Measurements from ENCODE around the gene C8B. TPM values are rescaled to one million over a fixed set of nuclear protein-coding genes. Genes with fewer than 3 reads are reported as not detected.

The C8B gene
- total RNA-seq, 1 experiment from 2014 or later, result not detected

- no peaks in the 10 kb centered on the region for H3K36me3 ChIP-seq
- H3K27me3 ChIP-seq (replicated peaks), result no peaks in the 10 kb centered on the region
- DNase-seq (ENCODE audit: low read depth in 1 of 2, low spot score in 2 of 2), result no peak
- H3K4me3 ChIP-seq, result no peak overlapping the region
- no peak overlapping the region for H3K27ac ChIP-seq
- H3K9me3 ChIP-seq (replicated peaks), result no peaks in the 10 kb centered on the region
- H3K4me1 ChIP-seq (replicated peaks), result no peaks in the 10 kb centered on the region
These were observed 71.8 kb downstream of the C8B start for GRCh38 chr1:56894014-56894413.

GRCh38 chr1:56890229-56890628, 75.6 kb downstream of the C8B start:
- Histone ChIP-seq H3K4me1 (replicated peaks) (no peaks in the 10 kb centered on the region), H3K36me3 (no peaks in the 10 kb centered on the region), H3K27me3 (replicated peaks) (no peaks in the 10 kb centered on the region; the same call in 1 of the 2 replicates), H3K27ac (no peak overlapping the region), H3K9me3 (replicated peaks) (no peaks in the 10 kb centered on the region), H3K4me3 (no peak overlapping the region)
- no peak for DNase-seq (ENCODE audit: low read depth in 1 of 2, low spot score in 2 of 2)

- Histone ChIP-seq H3K36me3 (no peaks in the 10 kb centered on the region), H3K4me1 (replicated peaks) (no peaks in the 10 kb centered on the region), H3K27ac (no peak overlapping the region), H3K9me3 (replicated peaks) (no peaks in the 10 kb centered on the region), H3K27me3 (replicated peaks) (no peaks in the 10 kb centered on the region; the same call in 1 of the 2 replicates), H3K4me3 (no peak overlapping the region)
- DNase-seq (ENCODE audit: low read depth in 1 of 2, low spot score in 2 of 2), result no peak
These were observed 84.4 kb downstream of the C8B start for GRCh38 chr1:56881417-56881816.

DNA sequence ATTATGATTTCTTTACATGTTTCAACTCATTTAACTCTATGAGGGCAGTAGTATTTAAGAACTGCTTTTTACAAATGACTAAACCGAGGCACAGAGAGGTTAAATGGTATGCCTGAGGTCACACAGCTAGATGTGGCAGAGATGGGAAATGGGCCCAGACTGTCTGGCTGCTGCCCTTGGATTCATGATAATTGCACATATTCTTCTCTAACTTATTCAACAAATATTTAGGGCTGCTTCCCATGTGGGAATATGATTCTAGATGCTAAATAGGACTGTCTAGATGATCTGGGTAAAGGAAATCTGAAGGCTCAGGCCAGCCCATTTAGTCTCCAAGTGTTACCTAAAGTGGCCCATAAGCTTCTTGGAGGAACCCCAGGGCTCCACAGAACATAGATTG, 85.0 kb downstream of the C8B start:
- Histone ChIP-seq H3K27ac (no peak overlapping the region), H3K36me3 (no peaks in the 10 kb centered on the region)
- no peak for DNase-seq (ENCODE audit: low read depth in 1 of 2, low spot score in 2 of 2)

More for the DNA sequence above, 85.0 kb downstream of the C8B start:
- Histone ChIP-seq H3K27me3 (replicated peaks) (no peaks in the 10 kb centered on the region; the same call in 1 of the 2 replicates), H3K4me3 (no peak overlapping the region), H3K4me1 (replicated peaks) (no peaks in the 10 kb centered on the region), H3K9me3 (replicated peaks) (no peaks in the 10 kb centered on the region)

Other genes with a start within 250 kb of the C8B start
- 0.58 TPM in 1 of 2 replicates, not detected in the other for gene FYB2, start 146.6 kb downstream of the C8B start, total RNA-seq (2014; rRNA removed; shearing (Covaris generic))
- gene C8A, start 111.2 kb downstream of the C8B start, total RNA-seq (2014; rRNA removed; shearing (Covaris generic)), result not detected in 2 replicates